Left forelimb (tissue), 1 donor: ENCODE measurements around the gene VSIG8.

Source experiments
- DNase-seq: peaks from one replicate; pipeline ENCODE4 v3.0.0-alpha.2; 2018; ENCODE audit warnings: low spot score

The VSIG8 gene

DNA sequence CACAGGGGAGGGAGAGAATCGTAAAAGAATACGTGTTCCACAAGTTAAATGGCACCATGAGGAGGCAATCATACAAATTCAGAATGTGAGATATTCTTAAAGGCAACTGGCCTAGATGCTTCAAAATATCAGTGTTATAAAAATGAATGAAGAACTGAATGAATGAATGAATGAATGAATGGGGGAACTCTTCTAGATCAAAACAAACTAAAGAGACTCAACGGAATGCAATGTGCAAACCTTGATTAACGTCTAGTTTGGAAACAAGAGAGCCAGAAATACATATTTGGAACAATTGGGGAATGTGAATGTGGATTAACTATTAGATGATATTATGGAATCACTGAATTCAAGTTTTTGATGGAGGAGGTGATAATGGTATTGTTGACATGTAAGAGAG lies 20.7 kb upstream of the VSIG8 start:
- no peak for DNase-seq

DNA sequence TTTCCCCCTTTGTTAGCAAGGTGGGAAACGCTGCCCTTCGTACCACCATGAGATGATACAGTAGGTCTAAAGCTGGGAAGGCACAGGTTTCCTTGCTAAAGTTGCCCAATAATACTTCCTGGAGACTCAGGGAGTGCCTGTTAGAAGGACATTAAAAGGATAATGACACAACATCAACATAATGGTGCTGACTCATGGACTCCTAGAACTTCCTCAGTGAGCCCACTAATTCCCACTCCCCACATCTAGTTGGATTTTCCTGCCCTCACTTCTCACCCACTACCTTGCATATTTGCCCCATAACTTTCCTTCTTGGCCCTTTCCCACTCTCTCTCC lies 20.0 kb upstream of the VSIG8 start:
- no peak for DNase-seq

- DNase-seq = no peak
Observed at GRCh38 chr1:159881622-159882526, 19.4 kb upstream of the VSIG8 start.

GRCh38 chr1:159880430-159880829 lies 18.0 kb upstream of the VSIG8 start:
- DNase-seq = no peak

- no peak for DNase-seq
Observed at GRCh38 chr1:159879977-159880376, 17.5 kb upstream of the VSIG8 start.

GRCh38 chr1:159879136-159879535 lies 16.7 kb upstream of the VSIG8 start:
- DNase-seq = no peak

DNA sequence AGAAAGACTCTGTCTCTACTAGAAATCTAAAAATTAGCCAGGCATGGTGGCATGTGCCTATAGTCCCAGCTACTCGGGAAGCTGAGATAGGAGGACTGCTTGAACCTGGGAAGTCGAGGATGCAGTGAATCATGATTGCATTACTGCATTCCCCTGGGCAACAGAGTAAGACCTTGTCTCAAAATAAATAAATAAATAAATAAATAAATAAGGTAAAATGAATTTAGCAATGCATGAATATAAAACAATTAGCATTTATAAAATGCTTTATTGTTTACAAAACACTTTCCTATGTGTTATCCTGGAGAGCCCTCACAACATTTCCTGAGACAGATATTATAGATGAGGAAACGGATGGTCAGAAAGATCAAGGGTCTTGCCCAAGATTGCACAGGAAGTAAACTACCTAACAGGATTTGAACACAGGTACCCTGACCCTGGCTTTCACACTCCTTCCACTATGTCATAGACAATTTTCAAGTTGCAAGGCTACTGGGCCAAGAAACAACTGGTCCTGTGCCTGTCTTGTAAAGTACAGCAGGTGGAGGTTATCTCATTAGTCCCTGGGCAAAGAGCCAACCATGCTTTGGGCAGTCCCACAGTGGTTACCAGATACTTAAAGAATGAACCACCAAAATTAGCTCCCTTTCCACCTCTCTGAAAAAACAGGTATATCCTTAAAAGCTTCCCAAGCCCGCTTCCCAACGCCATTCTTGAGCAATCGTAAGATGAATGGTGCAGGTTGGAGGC lies 15.4 kb upstream of the VSIG8 start:
- no peak for DNase-seq

DNA sequence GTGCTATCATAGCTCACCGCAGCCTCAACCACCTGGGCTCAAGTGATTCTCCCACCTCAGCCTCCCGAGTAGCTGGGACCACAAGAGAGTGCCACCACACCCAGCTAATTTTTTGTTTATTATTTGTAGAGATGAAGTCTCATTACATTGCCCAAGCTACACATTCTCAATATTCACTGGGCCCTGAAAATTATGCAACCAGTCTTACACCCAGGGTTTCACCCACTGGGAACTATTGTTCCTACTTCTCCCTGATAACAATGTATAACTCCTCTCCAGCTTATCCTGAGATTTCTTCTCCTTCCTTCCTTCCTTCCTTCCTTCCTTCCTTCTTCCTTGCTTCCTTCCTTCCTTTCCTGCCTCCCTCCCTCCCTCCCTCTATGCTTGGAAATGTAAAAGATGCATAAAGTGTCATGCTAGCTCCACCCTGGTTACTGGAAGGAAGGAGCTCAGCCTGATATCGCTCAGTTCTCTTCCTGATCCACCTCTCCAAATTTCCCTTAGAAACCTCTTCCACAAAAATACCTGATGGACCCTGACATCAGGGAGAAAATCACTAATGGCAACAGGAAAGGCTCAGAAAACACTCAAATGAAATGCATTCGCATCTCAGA lies 11.2 kb upstream of the VSIG8 start:
- DNase-seq = no peak

GRCh38 chr1:159872891-159873290 lies 10.4 kb upstream of the VSIG8 start:
- DNase-seq = no peak

DNA sequence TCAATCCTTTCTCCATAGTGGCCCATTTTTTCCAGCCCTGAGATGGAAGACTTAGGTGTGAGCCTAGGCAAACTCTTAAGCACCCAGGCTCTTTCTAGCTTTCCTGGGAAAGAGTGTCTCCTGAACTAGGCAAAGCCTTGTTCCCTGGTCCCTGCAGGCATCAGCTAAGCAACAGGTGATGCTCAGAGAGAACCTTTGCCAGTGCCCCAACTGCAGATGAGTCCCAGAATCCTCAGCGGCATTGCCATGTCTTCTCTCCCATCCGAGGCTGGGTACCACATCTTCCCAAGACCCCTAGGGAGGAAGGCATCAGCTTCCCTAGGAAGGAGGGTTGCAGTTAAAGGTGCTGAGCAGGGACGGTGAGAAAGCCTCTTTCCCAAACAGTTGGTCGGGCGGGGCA lies 8.2 kb upstream of the VSIG8 start:
- DNase-seq = no peak

DNA sequence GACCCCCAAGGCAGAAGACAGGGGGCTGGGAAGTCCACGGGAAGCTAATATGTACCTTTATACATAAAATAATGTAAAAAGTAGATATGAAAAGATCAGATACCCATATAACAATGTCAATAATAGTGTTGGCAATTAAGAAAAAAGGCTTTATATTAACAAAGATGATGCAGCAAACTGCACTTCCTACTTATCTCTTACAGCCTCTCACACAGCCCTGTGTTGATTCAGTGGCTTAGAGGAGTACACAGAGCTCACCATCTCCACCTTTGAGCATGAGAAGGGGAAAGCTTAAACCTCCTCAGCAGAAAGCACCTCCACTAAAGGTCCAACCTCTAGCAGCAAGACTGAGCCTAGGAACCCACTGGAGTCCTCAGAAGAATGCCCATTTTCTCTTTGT lies 7.2 kb upstream of the VSIG8 start:
- no peak for DNase-seq

DNA sequence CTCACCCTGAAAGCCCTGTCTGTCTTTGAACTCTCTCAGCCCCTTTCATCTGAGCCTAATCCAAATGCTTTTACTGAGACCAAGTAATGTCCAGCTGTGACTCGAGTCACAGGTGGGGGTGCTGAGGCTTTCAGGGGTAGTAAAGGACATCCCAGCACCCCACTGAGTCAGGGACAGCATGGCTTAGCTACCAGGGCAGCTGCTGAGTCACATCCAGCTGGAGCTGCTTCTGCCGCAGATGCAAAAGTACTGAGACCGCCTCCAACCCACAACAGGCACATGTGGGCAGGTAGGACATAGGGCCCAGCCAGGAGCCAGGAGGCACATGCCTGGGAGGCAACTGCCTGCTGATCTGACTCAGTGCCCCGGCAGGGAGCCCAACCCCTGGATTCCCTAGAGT lies 6.7 kb upstream of the VSIG8 start:
- DNase-seq = no peak

GRCh38 chr1:159868766-159869165 lies 6.3 kb upstream of the VSIG8 start:
- DNase-seq = no peak

- DNase-seq = no peak
Observed at GRCh38 chr1:159867664-159868026, 5.2 kb upstream of the VSIG8 start.

GRCh38 chr1:159866905-159867663 lies 4.6 kb upstream of the VSIG8 start:
- DNase-seq = no peak

- DNase-seq = no peak
Observed at GRCh38 chr1:159866066-159866465, 3.6 kb upstream of the VSIG8 start.

GRCh38 chr1:159864262-159864661 lies 1.8 kb upstream of the VSIG8 start:
- no peak for DNase-seq

DNA sequence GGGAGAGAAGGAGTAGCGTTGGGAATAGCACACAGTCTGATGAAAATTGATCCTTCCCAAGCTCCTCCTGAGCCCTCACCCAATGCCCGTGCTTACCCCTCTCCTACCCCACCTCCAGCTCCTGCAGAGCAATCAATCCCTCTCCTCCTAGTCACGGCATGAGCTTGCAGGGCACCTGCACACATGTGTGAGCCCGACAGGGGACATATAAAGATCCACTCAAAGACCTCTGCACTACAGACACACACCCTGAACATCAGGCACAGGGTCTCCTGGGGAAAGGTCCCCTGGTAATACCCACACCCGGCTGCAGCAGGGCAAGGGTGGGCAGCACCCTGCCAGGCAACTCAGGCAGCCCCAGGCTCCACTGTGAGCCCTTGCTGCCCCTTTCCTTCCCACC lies 426 bp downstream of the VSIG8 start:
- DNase-seq = no peak

- DNase-seq = no peak
Observed at GRCh38 chr1:159861218-159861617, 1.2 kb downstream of the VSIG8 start.

- no peak for DNase-seq
Observed at GRCh38 chr1:159860456-159860855, 2.0 kb downstream of the VSIG8 start.

DNA sequence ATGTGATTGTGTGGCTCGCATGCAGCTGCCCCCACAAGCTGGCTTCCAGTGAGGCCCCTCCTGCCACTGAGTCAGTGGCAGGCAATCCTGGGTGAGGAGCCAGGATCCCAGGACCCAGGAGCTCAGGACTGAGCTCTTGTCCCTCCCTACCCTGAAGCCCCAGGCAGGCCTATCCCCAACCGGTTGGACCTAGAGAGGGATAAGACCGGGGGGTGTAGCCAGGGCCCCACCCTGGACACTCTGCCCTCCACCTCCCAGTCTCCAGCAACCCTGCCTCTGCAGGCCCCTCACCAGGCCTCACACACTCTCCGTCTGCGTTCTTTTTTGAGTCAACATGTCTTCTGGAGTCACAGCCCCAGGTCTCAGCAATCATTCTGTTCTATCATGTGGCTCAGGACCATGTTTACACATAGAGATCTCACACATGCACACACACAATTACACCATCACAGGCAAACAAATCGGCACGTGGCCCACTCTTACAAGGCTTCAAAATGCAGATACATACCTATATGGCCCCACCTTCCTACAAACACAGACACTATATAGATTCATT lies 2.6 kb downstream of the VSIG8 start:
- no peak for DNase-seq

GRCh38 chr1:159857889-159858288 lies 4.6 kb downstream of the VSIG8 start:
- no peak for DNase-seq
